A549 (cell line): Measurements from ENCODE around the gene ASIC2. TPM values are rescaled to one million over a fixed set of nuclear protein-coding genes. Genes with fewer than 3 reads are reported as not detected.

Source experiments
- ATAC-seq, 2 experiments: fragments of 200-7000 bp in 1 of 2; fragments of >200 bp in 1 of 2; cut with Nextera tagmentation in 1 of 2; cut with Tn5 transposase in 1 of 2; 3 replicates each; pipeline versions ENCODE4 v1.8.0 to v1.9.1; 2018 to 2020; ENCODE audit warnings: mild to moderate bottlenecking in 1 of 2, moderate library complexity in 1 of 2
- CTCF ChIA-PET: fragments of 300-600 bp; sonication (Branson Sonifier 250); formaldehyde crosslinking; extraction: SDS; loops from one replicate; lab custom pipeline; 2021; ENCODE audit warnings: antibody characterized with exemption, inconsistent platforms; lab: Yijun Ruan, JAX
- POLR2A ChIA-PET: fragments of 350-600 bp; formaldehyde crosslinking; extraction: SDS; loops from one replicate; lab custom pipeline; 2021; ENCODE audit warnings: antibody characterized with exemption, inconsistent platforms; lab: Yijun Ruan, JAX
- DNase-seq, 2 experiments: peaks; one replicate each; pipeline versions ENCODE4 v3.0.0 to v3.0.0-alpha.2; 2011 to 2016; ENCODE audit warnings: low read depth in 1 of 2, low spot score in 1 of 2
- FAIRE-seq: peaks from 2 replicates; lab custom pipeline; 2011; peaks lifted over from hg19 to GRCh38; lab: Jason Lieb, UNC
- H3K27ac ChIP-seq, 2 experiments: fragments of >200 bp; sonication (Bioruptor Twin); formaldehyde crosslinking; 3 replicates each; pipeline ENCODE4 v1.5.1; 2016 to 2017
- H3K4me1 ChIP-seq: fragments of >200 bp; sonication (Bioruptor Twin); formaldehyde crosslinking; 3 replicates; pipeline ENCODE4 v1.6.1; 2016
- H3K4me2 ChIP-seq: fragments of >200 bp; sonication (Bioruptor Twin); formaldehyde crosslinking; 3 replicates; pipeline ENCODE4 v1.6.1; 2016
- H3K4me3 ChIP-seq: fragments of >200 bp; sonication (Bioruptor Twin); formaldehyde crosslinking; 3 replicates; pipeline ENCODE4 v1.5.1; 2016
- H3K9me3 ChIP-seq: fragments of >200 bp; sonication (Bioruptor Twin); formaldehyde crosslinking; 3 replicates; pipeline ENCODE4 v1.6.1; 2016
- BHLHE40 ChIP-seq: IDR thresholded peaks from 2 replicates; pipeline ENCODE4 v1.6.1; 2012; ENCODE audit warnings: low read depth, low read length, inconsistent platforms
- CEBPB ChIP-seq, 2 experiments: fragments of >200 bp in 1 of 2; sonication (Bioruptor Twin) in 1 of 2; formaldehyde crosslinking in 1 of 2; IDR thresholded peaks; 2 replicates each; pipeline ENCODE4 v1.6.1; 2012 to 2016
- CHD2 ChIP-seq: fragments of 150-350 bp; IDR thresholded peaks from 2 replicates; pipeline ENCODE4 v1.6.1; 2014; ENCODE audit warnings: low read length; ENCODE audit not compliant: partially characterized antibody
- CHD4 ChIP-seq: fragments of 200-600 bp; sonication (generic); IDR thresholded peaks from 2 replicates; pipeline ENCODE4 v1.6.1; 2016; ENCODE audit warnings: antibody characterized with exemption, mild to moderate bottlenecking, borderline replicate concordance
- ELK1 ChIP-seq: fragments of 150-350 bp; IDR thresholded peaks from 2 replicates; pipeline ENCODE4 v1.6.1; 2014; ENCODE audit warnings: low read depth, mild to moderate bottlenecking, low read length
- EP300 ChIP-seq, 2 experiments: fragments of >200 bp; sonication (Bioruptor Twin); formaldehyde crosslinking; IDR thresholded peaks; 2 replicates in 1 of 2; 3 replicates in 1 of 2; pipeline ENCODE4 v1.6.1; 2016 to 2017
- FOSL2 ChIP-seq, 2 experiments: fragments of 450-650 bp in 1 of 2; fragments of >200 bp in 1 of 2; sonication (Bioruptor Twin) in 1 of 2; formaldehyde crosslinking; IDR thresholded peaks; 2 replicates each; pipeline versions ENCODE4 v1.5.0 to v1.6.1; 2016 to 2020; ENCODE audit warnings: mild to moderate bottlenecking in 1 of 2, moderate library complexity in 1 of 2
- GATA3 ChIP-seq: IDR thresholded peaks from 2 replicates; pipeline ENCODE4 v1.6.1; 2012; ENCODE audit warnings: borderline replicate concordance
- HOXA7 ChIP-seq: fragments of 250-450 bp; sonication (Bioruptor Pico); IDR thresholded peaks from 2 replicates; pipeline ENCODE4 v1.5.0; 2020; ENCODE audit warnings: mild to moderate bottlenecking, moderate library complexity
- HOXB5 ChIP-seq: fragments of 250-450 bp; sonication (Bioruptor Pico); IDR thresholded peaks from 2 replicates; pipeline ENCODE4 v1.5.0; 2020; ENCODE audit warnings: mild to moderate bottlenecking, moderate library complexity
- JUN ChIP-seq, 2 experiments: fragments of >200 bp; sonication (Bioruptor Twin); formaldehyde crosslinking; IDR thresholded peaks; 2 replicates in 1 of 2; 3 replicates in 1 of 2; pipeline ENCODE4 v1.6.1; 2016 to 2017
- JUNB ChIP-seq: fragments of >200 bp; sonication (Bioruptor Twin); formaldehyde crosslinking; IDR thresholded peaks from 2 replicates; pipeline ENCODE4 v1.6.1; 2016
- PHF8 ChIP-seq: fragments of 200-600 bp; sonication (generic); IDR thresholded peaks from 2 replicates; pipeline ENCODE4 v1.6.1; 2016; ENCODE audit warnings: low read depth, mild to moderate bottlenecking, antibody characterized with exemption, moderate library complexity, borderline replicate concordance
- RARB ChIP-seq: fragments of 250-450 bp; sonication (Bioruptor Pico); IDR thresholded peaks from 2 replicates; pipeline ENCODE4 v1.8.0; 2021; ENCODE audit warnings: mild to moderate bottlenecking, moderate library complexity
- RNF2 ChIP-seq: fragments of 200-600 bp; sonication (generic); IDR thresholded peaks from 2 replicates; pipeline ENCODE4 v1.6.1; 2016; ENCODE audit warnings: low read depth, mild to moderate bottlenecking, antibody characterized with exemption, moderate library complexity, borderline replicate concordance
- ZFP36 ChIP-seq: fragments of 450-650 bp; IDR thresholded peaks from 2 replicates; pipeline ENCODE4 v1.6.1; 2014; ENCODE audit warnings: borderline replicate concordance; ENCODE audit not compliant: partially characterized antibody
- ZNF302 ChIP-seq: fragments of 250-450 bp; sonication (Bioruptor Pico); IDR thresholded peaks from 2 replicates; pipeline ENCODE4 v1.9.0; 2021; ENCODE audit warnings: inconsistent platforms, mild to moderate bottlenecking, moderate library complexity
- ZSCAN20 ChIP-seq: fragments of 250-450 bp; sonication (Bioruptor Pico); IDR thresholded peaks from 2 replicates; pipeline ENCODE4 v1.8.0; 2022; ENCODE audit warnings: mild to moderate bottlenecking, moderate library complexity
- WGBS: methylation state at CpG from one replicate; pipeline ENCODE4 v1.1.6; 2017; ENCODE audit errors: missing lambda C conversion rate; 5-methylcytosine and 5-hydroxymethylcytosine counted together
- polyA plus RNA-seq, 4 experiments: library from polyadenylated mRNA; depleted of rRNA in 3 of 4; stranded (reverse); fragments of >200 nt; fragmentation: RNase III in 1 of 4; extraction: RNeasy Plus Mini Kit Qiagen cat#74134 plus additional on column Dnase treatment in 1 of 4; gene quantifications; 2 replicates in 3 of 4; 3 replicates in 1 of 4; pipeline ENCODE4 v1.2.3, GENCODE V29; 2011 to 2017
- TF ChIP-seq, protein P1 (sequence below): fragments of 250-450 bp; sonication (Bioruptor Pico); IDR thresholded peaks from 2 replicates; pipeline ENCODE4 v1.5.0; 2020; ENCODE audit warnings: low read depth, mild to moderate bottlenecking, moderate library complexity
- TF ChIP-seq, protein P2 (sequence below): IDR thresholded peaks from 2 replicates; pipeline ENCODE4 v1.6.1; 2012

The ASIC2 gene
- polyA plus RNA-seq, 2 of the 4 experiments (the other 2 are of a cell fraction), result 1.5 to 1.9 TPM

GRCh38 chr17:33243732-33244131, 49.4 kb downstream of the ASIC2 start:
- TF ChIP-seq CHD2, result no peak
- peak; percentile 34 for TF ChIP-seq ZFP36
- TF ChIP-seq CHD4, result no peak
- TF ChIP-seq, all 56 proteins: peak for 1
- ChIA-PET POLR2A (no interaction called here), CTCF (interaction anchor here (1.3 kb wide), 1 partner anchor 51 kb away, joined by 3 read pairs; no protein-coding TSS in a partner anchor)

DNA sequence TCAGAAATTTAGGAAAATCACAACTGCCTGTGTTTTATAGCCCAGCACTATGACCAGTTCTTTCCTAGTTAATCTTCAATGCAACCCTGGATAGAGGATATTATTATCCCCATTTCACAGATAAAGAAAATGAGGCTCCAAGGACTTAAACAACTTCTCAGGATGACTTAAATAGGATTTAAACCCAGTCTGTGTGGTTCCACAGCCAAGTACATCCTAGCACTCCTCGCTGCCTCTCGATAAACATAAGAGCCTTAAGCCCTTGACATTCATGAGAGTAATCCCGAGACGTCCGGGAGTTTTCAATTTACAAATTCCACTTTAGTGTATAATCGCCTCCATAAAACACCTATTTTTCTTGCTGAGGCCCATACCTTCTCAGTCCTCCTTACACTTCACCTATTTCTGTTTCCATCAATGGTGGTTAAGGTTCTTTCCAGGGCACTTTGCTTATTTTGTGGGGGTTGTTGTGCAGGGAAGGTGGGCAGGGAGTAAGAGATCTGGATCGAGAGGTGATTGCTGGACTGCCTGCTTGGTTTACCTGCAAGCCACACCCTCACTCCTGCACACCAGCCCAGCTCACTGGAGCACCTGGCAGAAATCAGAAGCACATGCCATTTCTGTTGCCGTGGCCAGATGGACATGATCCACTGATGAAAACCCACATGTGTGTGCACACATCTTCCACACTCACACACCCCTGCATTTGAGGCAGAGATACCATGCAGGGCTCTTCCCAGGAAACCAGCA, 50.5 kb downstream of the ASIC2 start:
- FAIRE-seq, result peak; percentile 32
- 79% methylated on average over 8 of the region's 8 CpGs for WGBS
- TF ChIP-seq JUN (IDR thresholded peaks at IDR 0.05) (no peak), PHF8 (no peak), RNF2 (no peak), EP300 (IDR thresholded peaks at IDR 0.05) (no peak), ELK1 (no peak), ZFP36 (no peak), BHLHE40 (no peak), HOXB5 (no peak), ZSCAN20 (CRISPR knock-in tag) (no peak), HOXA7 (no peak)
- TF ChIP-seq, protein P1, sequence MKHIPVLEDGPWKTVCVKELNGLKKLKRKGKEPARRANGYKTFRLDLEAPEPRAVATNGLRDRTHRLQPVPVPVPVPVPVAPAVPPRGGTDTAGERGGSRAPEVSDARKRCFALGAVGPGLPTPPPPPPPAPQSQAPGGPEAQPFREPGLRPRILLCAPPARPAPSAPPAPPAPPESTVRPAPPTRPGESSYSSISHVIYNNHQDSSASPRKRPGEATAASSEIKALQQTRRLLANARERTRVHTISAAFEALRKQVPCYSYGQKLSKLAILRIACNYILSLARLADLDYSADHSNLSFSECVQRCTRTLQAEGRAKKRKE, result no peak

More at GRCh38 chr17:33243732-33244131, 49.4 kb downstream of the ASIC2 start:
- Histone ChIP-seq H3K4me2 (no peak overlapping the region), H3K4me3 (no peak overlapping the region), H3K4me1 (peaks cover 26% of the 10 kb centered on the region), H3K27ac (no peak overlapping the region), H3K9me3 (no peaks in the 10 kb centered on the region)
- FAIRE-seq (no peak), ATAC-seq (no peak), DNase-seq (no peak)
- WGBS, result 77% methylated on average over 3 of the region's 3 CpGs

GRCh38 chr17:33241390-33241789, 51.7 kb downstream of the ASIC2 start:
- H3K27ac ChIP-seq, result peak overlapping the region; percentile 8 to 66; a peak in 3 of 6 replicates
- ATAC-seq, result peak; percentile 68 to 84; a peak in 5 of 6 replicates
- ChIA-PET CTCF (interaction anchor here (1.4 to 1.5 kb wide), 2 partner anchors 22 to 51 kb away, joined by 4 to 11 read pairs; partner anchors contain the start of gene ASIC2), POLR2A (interaction anchor here (0.6 kb wide), 1 partner anchor 242 kb away, joined by 3 read pairs; no protein-coding TSS in a partner anchor)
- TF ChIP-seq ZFP36 (no peak), CEBPB (IDR thresholded peaks at IDR 0.05) (no peak), RARB (CRISPR knock-in tag) (no peak), ZNF302 (CRISPR knock-in tag) (no peak), GATA3 (peak; percentile 32; the same call in 1 of the 2 replicates), JUNB (peak; percentile 21; the same call in 1 of the 2 replicates), FOSL2 (IDR thresholded peaks at IDR 0.05) (0 out of 2 replicates have a peak, but pooled peaks have one; percentile 6), FOSL2 (CRISPR knock-in tag; IDR thresholded peaks at IDR 0.05) (no peak), EP300 (IDR thresholded peaks at IDR 0.05) (no peak)
- TF ChIP-seq, protein P2, sequence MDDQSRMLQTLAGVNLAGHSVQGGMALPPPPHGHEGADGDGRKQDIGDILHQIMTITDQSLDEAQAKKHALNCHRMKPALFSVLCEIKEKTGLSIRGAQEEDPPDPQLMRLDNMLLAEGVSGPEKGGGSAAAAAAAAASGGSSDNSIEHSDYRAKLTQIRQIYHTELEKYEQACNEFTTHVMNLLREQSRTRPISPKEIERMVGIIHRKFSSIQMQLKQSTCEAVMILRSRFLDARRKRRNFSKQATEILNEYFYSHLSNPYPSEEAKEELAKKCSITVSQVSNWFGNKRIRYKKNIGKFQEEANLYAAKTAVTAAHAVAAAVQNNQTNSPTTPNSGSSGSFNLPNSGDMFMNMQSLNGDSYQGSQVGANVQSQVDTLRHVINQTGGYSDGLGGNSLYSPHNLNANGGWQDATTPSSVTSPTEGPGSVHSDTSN, result no peak
- no peaks in the 10 kb centered on the region for H3K9me3 ChIP-seq
- FAIRE-seq, result peak; percentile 91
- no peak overlapping the region for H3K4me3 ChIP-seq
- peaks cover 26% of the 10 kb centered on the region for H3K4me1 ChIP-seq
- DNase-seq, result peak; percentile 18 to 33
- H3K4me2 ChIP-seq, result peak overlapping the region; percentile 55

More for the DNA sequence above, 50.5 kb downstream of the ASIC2 start:
- no peak overlapping the region for H3K4me2 ChIP-seq
- H3K9me3 ChIP-seq, result no peaks in the 10 kb centered on the region
- no peak for DNase-seq
- ChIA-PET CTCF (no interaction called here), POLR2A (no interaction called here)
- no peak overlapping the region for H3K4me3 ChIP-seq
- peaks cover 26% of the 10 kb centered on the region for H3K4me1 ChIP-seq
- H3K27ac ChIP-seq, result no peak overlapping the region
- ATAC-seq, result no peak
